Parathyroid adenoma (tissue), 2 donors: Measurements from ENCODE around the gene CLDN20.

Experiments
- H2AFZ ChIP-seq: fragments of 300-600 bp; sonication (generic); one replicate; pipeline ENCODE4 v1.7.0; 2017; ENCODE audit warnings: antibody characterized with exemption, mild to moderate bottlenecking
- H3K27ac ChIP-seq: fragments of 300-600 bp; sonication (generic); one replicate; pipeline ENCODE4 v1.7.0; 2017
- H3K27me3 ChIP-seq: fragments of 300-600 bp; sonication (generic); one replicate; pipeline ENCODE4 v1.7.0; 2017; ENCODE audit warnings: low read length; ENCODE audit not compliant: control insufficient read depth, insufficient read depth
- H3K36me3 ChIP-seq: fragments of 300-600 bp; sonication (generic); one replicate; pipeline ENCODE4 v1.7.0; 2017; ENCODE audit warnings: low read length; ENCODE audit not compliant: control insufficient read depth, insufficient read depth
- H3K4me1 ChIP-seq: fragments of 300-600 bp; sonication (generic); one replicate; pipeline ENCODE4 v1.7.0; 2017; ENCODE audit warnings: control low read depth
- H3K4me2 ChIP-seq: fragments of 300-600 bp; sonication (generic); one replicate; pipeline ENCODE4 v1.7.0; 2017; ENCODE audit warnings: low read length
- H3K4me3 ChIP-seq: fragments of 300-600 bp; sonication (generic); one replicate; pipeline ENCODE4 v1.7.0; 2017; ENCODE audit warnings: low read depth, low read length
- H3K79me2 ChIP-seq: fragments of 300-600 bp; sonication (generic); one replicate; pipeline ENCODE4 v1.7.0; 2017; ENCODE audit warnings: control low read depth
- H3K9ac ChIP-seq: fragments of 300-600 bp; sonication (generic); one replicate; pipeline ENCODE4 v1.7.0; 2017; ENCODE audit warnings: mild to moderate bottlenecking
- H3K9me3 ChIP-seq: fragments of 300-600 bp; sonication (generic); one replicate; pipeline ENCODE4 v1.7.0; 2017; ENCODE audit warnings: low read length; ENCODE audit not compliant: control insufficient read depth
- CTCF ChIP-seq: fragments of 300-600 bp; sonication (generic); IDR thresholded peaks from one replicate; pipeline ENCODE4 v1.7.0; 2017; ENCODE audit warnings: antibody characterized with exemption, mild to moderate bottlenecking
- donor health status: primary hyperparathyroidism.

The CLDN20 gene

GRCh38 chr6:155260686-155261085, 3.1 kb upstream of the CLDN20 start:
- no peak for TF ChIP-seq CTCF

GRCh38 chr6:155261111-155261900, 2.5 kb upstream of the CLDN20 start:
- Histone ChIP-seq H3K27me3 (no peaks in the 10 kb centered on the region), H3K4me2 (no peak overlapping the region), H3K27ac (no peak overlapping the region), H3K36me3 (no peaks in the 10 kb centered on the region), H3K4me3 (no peak overlapping the region), H3K9ac (no peak overlapping the region), H3K4me1 (no peaks in the 10 kb centered on the region), H3K79me2 (no peaks in the 10 kb centered on the region), H3K9me3 (no peaks in the 10 kb centered on the region), H2AFZ (no peak overlapping the region)
- no peak for TF ChIP-seq CTCF

More at GRCh38 chr6:155260686-155261085, 3.1 kb upstream of the CLDN20 start:
- no peak overlapping the region for H3K4me3 ChIP-seq
- H3K9ac ChIP-seq, result no peak overlapping the region
- H3K9me3 ChIP-seq, result no peaks in the 10 kb centered on the region
- H2AFZ ChIP-seq, result no peak overlapping the region
- H3K79me2 ChIP-seq, result no peaks in the 10 kb centered on the region
- no peaks in the 10 kb centered on the region for H3K36me3 ChIP-seq
- H3K4me1 ChIP-seq, result no peaks in the 10 kb centered on the region
- H3K27me3 ChIP-seq, result no peaks in the 10 kb centered on the region
- H3K4me2 ChIP-seq, result no peak overlapping the region
- no peak overlapping the region for H3K27ac ChIP-seq

GRCh38 chr6:155262655-155263054, 1.2 kb upstream of the CLDN20 start:
- no peaks in the 10 kb centered on the region for H3K9me3 ChIP-seq
- H3K9ac ChIP-seq, result no peak overlapping the region
- no peak overlapping the region for H3K4me3 ChIP-seq
- no peak overlapping the region for H3K4me2 ChIP-seq
- no peaks in the 10 kb centered on the region for H3K79me2 ChIP-seq
- H3K27ac ChIP-seq, result no peak overlapping the region
- no peaks in the 10 kb centered on the region for H3K27me3 ChIP-seq
- H2AFZ ChIP-seq, result no peak overlapping the region
- H3K4me1 ChIP-seq, result no peaks in the 10 kb centered on the region
- no peak for TF ChIP-seq CTCF
- H3K36me3 ChIP-seq, result no peaks in the 10 kb centered on the region

GRCh38 chr6:155264693-155265320, 994 bp downstream of the CLDN20 start:
- Histone ChIP-seq H3K4me3 (no peak overlapping the region), H3K27me3 (no peaks in the 10 kb centered on the region), H3K36me3 (no peaks in the 10 kb centered on the region), H3K27ac (no peak overlapping the region), H2AFZ (no peak overlapping the region), H3K9ac (no peak overlapping the region), H3K4me1 (no peaks in the 10 kb centered on the region), H3K79me2 (no peaks in the 10 kb centered on the region), H3K4me2 (no peak overlapping the region), H3K9me3 (no peaks in the 10 kb centered on the region)
- TF ChIP-seq CTCF, result no peak
